ENCODE measurements around the gene STAT5A.

GRCh38 chr17:42310787-42311215 is 22.5 kb downstream of the STAT5A start:
- TF ChIP-seq SUZ12 (IDR thresholded peaks at IDR 0.05; ENCODE audit: extremely low read depth, insufficient read depth, insufficient read length) (no peak), YY1 (IDR thresholded peaks at IDR 0.05; ENCODE audit: insufficient read depth, insufficient read length) (no peak), ZNF274 (IDR thresholded peaks at IDR 0.05; ENCODE audit: low read depth, low read length) (no peak)
